ENCODE data around the gene BAAT. TPM values are rescaled to one million over a fixed set of nuclear protein-coding genes. Genes with fewer than 3 reads are reported as not detected.
A peak's percentile ranks its signal among the peaks of the same experiment; 100 is the strongest.

The BAAT gene
- total and polyA plus RNA-seq, 2 experiments from 2014 or later = 0.19 TPM; not detected in 1

DNA sequence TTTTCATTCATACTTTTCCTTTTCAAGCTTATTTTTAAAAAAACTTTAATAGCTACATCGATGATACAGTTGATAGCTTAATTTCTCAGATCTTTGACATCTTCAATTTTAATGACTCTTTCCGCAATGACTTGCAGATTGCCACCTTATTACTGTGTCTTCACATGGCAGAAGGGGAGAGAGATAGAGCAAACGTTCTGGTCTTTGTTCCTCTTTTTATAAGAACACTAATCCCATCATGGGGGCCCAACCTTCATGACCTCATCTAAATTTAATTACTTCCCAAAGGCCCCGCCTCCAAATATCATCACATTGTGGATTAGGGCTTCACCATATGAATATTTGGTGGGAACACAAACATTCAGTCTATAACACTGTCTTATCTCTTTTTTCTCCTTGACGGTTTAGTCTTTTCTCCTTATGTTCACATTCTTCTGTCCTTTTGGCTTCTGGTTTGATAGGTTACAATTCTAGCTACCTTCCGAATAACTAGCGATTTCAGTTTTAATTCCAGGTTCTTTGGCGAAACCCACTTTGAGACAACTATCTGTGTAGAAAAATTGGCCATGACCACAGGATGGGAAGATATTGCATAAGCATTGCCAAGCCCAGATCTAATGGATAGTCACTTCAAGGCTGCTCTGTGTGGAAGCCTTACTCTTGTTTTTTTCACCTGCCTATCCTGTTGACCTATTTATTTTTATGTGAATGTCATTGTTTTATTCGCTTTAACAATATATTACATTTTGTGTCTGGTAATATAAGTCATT lies 18.9 kb upstream of the BAAT start:
- Histone ChIP-seq H3K9ac (no peak overlapping the region), H3K27ac (no peak overlapping the region), H3K36me3 (ENCODE audit: low read depth) (peaks cover 80% of the 10 kb centered on the region), H3K27me3 (replicated peaks; ENCODE audit: insufficient read depth) (no peaks in the 10 kb centered on the region), H2AFZ (no peak overlapping the region), H3K79me2 (ENCODE audit: insufficient read depth) (peaks cover 66% of the 10 kb centered on the region), H3K9me3 (ENCODE audit: low read depth) (peaks cover 9% of the 10 kb centered on the region), H3K4me2 (ENCODE audit: unreplicated experiment) (no peak overlapping the region), H3K9me2 (ENCODE audit: insufficient read depth) (no peaks in the 10 kb centered on the region), H4K20me1 (ENCODE audit: insufficient read depth) (no peaks in the 10 kb centered on the region), H3K4me1 (ENCODE audit: insufficient read depth) (peaks cover 13% of the 10 kb centered on the region), H3F3A (ENCODE audit: insufficient read depth) (no peaks in the 10 kb centered on the region), H3K4me3 (no peak overlapping the region)
- TF ChIP-seq EZH2 (IDR thresholded peaks at IDR 0.05; ENCODE audit: insufficient read depth, poor library complexity, severe bottlenecking) (no peak), EZH2phosphoT487 (IDR thresholded peaks at IDR 0.05; ENCODE audit: insufficient read depth, low read depth) (no peak)
- in situ Hi-C loops (cut with MboI) = no loop called here
- 96 to 99% methylated on average over 9 of the region's 9 CpGs for WGBS, 2 experiments (ENCODE audit: low coverage in 1 of 2, low lambda C conversion rate in 2 of 2, missing lambda C conversion rate in 2 of 2)
- DNase-seq = no peak

DNA sequence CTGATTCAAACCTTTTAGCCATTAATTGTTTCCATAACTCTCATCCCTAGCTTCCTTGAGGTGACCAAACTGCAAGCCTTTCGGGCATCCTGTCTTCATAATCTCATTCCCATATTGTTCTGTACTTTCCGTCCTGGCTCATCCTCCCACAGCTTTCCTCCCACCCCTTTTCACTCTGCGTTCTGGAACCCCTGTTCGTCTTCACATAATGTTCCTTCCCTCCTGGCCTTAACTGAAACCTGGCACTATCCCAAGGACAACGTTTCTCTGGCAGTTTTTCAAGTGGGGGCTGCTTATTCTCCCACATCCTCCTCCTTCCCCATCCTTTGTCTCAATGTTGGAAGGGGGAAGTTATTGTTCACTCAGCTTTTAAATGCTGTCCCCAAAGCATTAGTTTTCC lies 15.3 kb upstream of the BAAT start:
- Histone ChIP-seq H3K4me2 (ENCODE audit: unreplicated experiment) (peak overlapping the region; percentile 97), H3K4me3 (peak overlapping the region; percentile 96), H3K9ac (peak overlapping the region; percentile 93), H4K20me1 (ENCODE audit: insufficient read depth) (no peaks in the 10 kb centered on the region), H3K79me2 (ENCODE audit: insufficient read depth) (peaks cover 96% of the 10 kb centered on the region), H3K27ac (no peak overlapping the region), H3F3A (ENCODE audit: insufficient read depth) (no peaks in the 10 kb centered on the region), H3K9me2 (ENCODE audit: insufficient read depth) (no peaks in the 10 kb centered on the region), H3K36me3 (ENCODE audit: low read depth) (peaks cover 56% of the 10 kb centered on the region), H3K27me3 (replicated peaks; ENCODE audit: insufficient read depth) (no peaks in the 10 kb centered on the region), H3K4me1 (ENCODE audit: insufficient read depth) (peaks cover 13% of the 10 kb centered on the region), H2AFZ (no peak overlapping the region), H3K9me3 (ENCODE audit: low read depth) (no peaks in the 10 kb centered on the region)
- TF ChIP-seq EZH2phosphoT487 (IDR thresholded peaks at IDR 0.05; ENCODE audit: insufficient read depth, low read depth) (no peak), EZH2 (IDR thresholded peaks at IDR 0.05; ENCODE audit: insufficient read depth, poor library complexity, severe bottlenecking) (no peak)
- 44 to 48% methylated on average over 5 of the region's 5 CpGs for WGBS, 2 experiments (ENCODE audit: low coverage in 1 of 2, low lambda C conversion rate in 2 of 2, missing lambda C conversion rate in 2 of 2)
- in situ Hi-C loops (cut with MboI) = no loop called here
- DNase-seq = peak; percentile 16

DNA sequence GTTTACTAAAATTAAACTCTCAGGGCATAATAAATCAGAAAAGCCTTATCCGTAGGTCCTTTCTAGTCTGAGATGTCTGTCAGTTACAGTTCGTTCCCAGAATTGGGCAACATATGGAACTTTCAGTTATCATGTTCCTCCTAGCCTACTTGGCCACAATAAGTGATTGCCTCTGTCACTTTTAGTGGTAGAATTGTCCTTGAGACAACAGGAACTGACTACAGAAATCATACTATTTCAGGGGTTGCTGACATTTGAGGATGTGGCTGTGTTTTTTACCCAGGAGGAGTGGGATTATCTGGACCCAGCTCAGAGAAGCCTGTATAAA lies 14.8 kb upstream of the BAAT start:
- DNase-seq = no peak
- peak overlapping the region; percentile 84; the same call in 1 of the 2 replicates for H2AFZ ChIP-seq
- no peak overlapping the region for H3K27ac ChIP-seq
- no peaks in the 10 kb centered on the region for H3F3A ChIP-seq (ENCODE audit: insufficient read depth)
- no peaks in the 10 kb centered on the region for H3K9me3 ChIP-seq (ENCODE audit: low read depth)
- in situ Hi-C loops (cut with MboI) = no loop called here
- peaks cover 52% of the 10 kb centered on the region for H3K36me3 ChIP-seq (ENCODE audit: low read depth)
- H3K4me3 ChIP-seq = peak overlapping the region; percentile 96
- peak overlapping the region; percentile 97 for H3K4me2 ChIP-seq (ENCODE audit: unreplicated experiment)
- no peaks in the 10 kb centered on the region for H4K20me1 ChIP-seq (ENCODE audit: insufficient read depth)
- peak overlapping the region; percentile 93 for H3K9ac ChIP-seq
- H3K79me2 ChIP-seq (ENCODE audit: insufficient read depth) = peaks cover 96% of the 10 kb centered on the region
- TF ChIP-seq EZH2 (IDR thresholded peaks at IDR 0.05; ENCODE audit: insufficient read depth, poor library complexity, severe bottlenecking) (no peak), EZH2phosphoT487 (IDR thresholded peaks at IDR 0.05; ENCODE audit: insufficient read depth, low read depth) (no peak)
- peaks cover 13% of the 10 kb centered on the region for H3K4me1 ChIP-seq (ENCODE audit: insufficient read depth)
- H3K9me2 ChIP-seq (ENCODE audit: insufficient read depth) = no peaks in the 10 kb centered on the region
- 2 to 4% methylated on average over 2 of the region's 2 CpGs for WGBS, 2 experiments (ENCODE audit: low coverage in 1 of 2, low lambda C conversion rate in 2 of 2, missing lambda C conversion rate in 2 of 2)
- H3K27me3 ChIP-seq (replicated peaks; ENCODE audit: insufficient read depth) = no peaks in the 10 kb centered on the region

GRCh38 chr9:101398930-101399642 lies 14.3 kb upstream of the BAAT start:
- DNase-seq = peak; percentile 36
- WGBS, 2 experiments (ENCODE audit: low coverage in 1 of 2, low lambda C conversion rate in 2 of 2, missing lambda C conversion rate in 2 of 2) = 1 to 3% methylated on average over 24 to 28 of the region's 28 CpGs
- Histone ChIP-seq H3F3A (ENCODE audit: insufficient read depth) (no peaks in the 10 kb centered on the region), H3K27me3 (replicated peaks; ENCODE audit: insufficient read depth) (no peaks in the 10 kb centered on the region), H3K79me2 (ENCODE audit: insufficient read depth) (peaks cover 96% of the 10 kb centered on the region), H3K9me2 (ENCODE audit: insufficient read depth) (no peaks in the 10 kb centered on the region), H3K9ac (peak overlapping the region; percentile 93), H3K9me3 (ENCODE audit: low read depth) (no peaks in the 10 kb centered on the region), H2AFZ (peak overlapping the region; percentile 84), H3K27ac (peak overlapping the region; percentile 60), H4K20me1 (ENCODE audit: insufficient read depth) (no peaks in the 10 kb centered on the region), H3K4me1 (ENCODE audit: insufficient read depth) (peaks cover 13% of the 10 kb centered on the region), H3K4me2 (ENCODE audit: unreplicated experiment) (peak overlapping the region; percentile 97), H3K36me3 (ENCODE audit: low read depth) (peaks cover 47% of the 10 kb centered on the region), H3K4me3 (peak overlapping the region; percentile 96)
- TF ChIP-seq EZH2 (IDR thresholded peaks at IDR 0.05; ENCODE audit: insufficient read depth, poor library complexity, severe bottlenecking) (no peak), EZH2phosphoT487 (IDR thresholded peaks at IDR 0.05; ENCODE audit: insufficient read depth, low read depth) (no peak)
- in situ Hi-C loops (cut with MboI) = no loop called here
